HG03432 (cell line): ENCODE results near the gene PXDC1.
"Not testable (repeated sequence)": the region's sequence is repeated elsewhere in the genome, so short reads cannot be mapped to it uniquely, and the experiment has no call there.

Source experiments
- ATAC-seq: cut with Tn5 transposase; IDR thresholded peaks from one replicate; pipeline ENCODE4 v1.9.1; 2021; ENCODE audit warnings: mild to moderate bottlenecking, moderate library complexity; ENCODE audit not compliant: unreplicated experiment

Gene PXDC1

GRCh38 chr6:3677351-3677750 is 74.2 kb downstream of the PXDC1 start:
- not testable (repeated sequence) for ATAC-seq
